Midbrain (tissue), 1 donor: ENCODE measurements around the gene DOCK9.
"Not testable (repeated sequence)": the region's sequence is repeated elsewhere in the genome, so short reads cannot be mapped to it uniquely, and the experiment has no call there.

ENCODE experiments used
- DNase-seq: peaks from one replicate; lab custom pipeline; 2025; lab: John Stamatoyannopoulos, UW

Gene DOCK9

GRCh38 chr13:98822225-98822606 is 155.6 kb downstream of the DOCK9 start:
- no peak for DNase-seq

- DNase-seq: no peak
Observed at GRCh38 chr13:98821372-98822224, 156.3 kb downstream of the DOCK9 start.

GRCh38 chr13:98820744-98821371 is 157.0 kb downstream of the DOCK9 start:
- no peak for DNase-seq

GRCh38 chr13:98820300-98820699 is 157.6 kb downstream of the DOCK9 start:
- DNase-seq: no peak

GRCh38 chr13:98819382-98820010 is 158.4 kb downstream of the DOCK9 start:
- DNase-seq: no peak

- DNase-seq: no peak
Observed at GRCh38 chr13:98816406-98816805, 161.5 kb downstream of the DOCK9 start.

- no peak for DNase-seq
Observed at GRCh38 chr13:98813993-98814392, 163.9 kb downstream of the DOCK9 start.

- not testable (repeated sequence) for DNase-seq
Observed at GRCh38 chr13:98812186-98812790, 165.6 kb downstream of the DOCK9 start.

GRCh38 chr13:98810746-98811145 is 167.1 kb downstream of the DOCK9 start:
- DNase-seq: no peak

GRCh38 chr13:98809345-98809777 is 168.5 kb downstream of the DOCK9 start:
- DNase-seq: no peak

GRCh38 chr13:98807774-98808173 is 170.1 kb downstream of the DOCK9 start:
- DNase-seq: no peak

- DNase-seq: no peak
Observed at GRCh38 chr13:98804336-98804855, 173.5 kb downstream of the DOCK9 start.

GRCh38 chr13:98803921-98804320 is 173.9 kb downstream of the DOCK9 start:
- DNase-seq: no peak

GRCh38 chr13:98803111-98803561 is 174.7 kb downstream of the DOCK9 start:
- DNase-seq: no peak

GRCh38 chr13:98802559-98802958 is 175.3 kb downstream of the DOCK9 start:
- no peak for DNase-seq

- DNase-seq: no peak
Observed at GRCh38 chr13:98801626-98802418, 176.0 kb downstream of the DOCK9 start.

GRCh38 chr13:98800078-98800477 is 177.8 kb downstream of the DOCK9 start:
- no peak for DNase-seq

- DNase-seq: no peak
Observed at GRCh38 chr13:98798849-98799645, 178.8 kb downstream of the DOCK9 start.

- no peak for DNase-seq
Observed at GRCh38 chr13:98797456-98797855, 180.4 kb downstream of the DOCK9 start.

- DNase-seq: no peak
Observed at GRCh38 chr13:98796798-98797197, 181.1 kb downstream of the DOCK9 start.

GRCh38 chr13:98796191-98796590 is 181.7 kb downstream of the DOCK9 start:
- no peak for DNase-seq
